ENCODE results near the gene MYBPC3.

MYBPC3 gene

DNA sequence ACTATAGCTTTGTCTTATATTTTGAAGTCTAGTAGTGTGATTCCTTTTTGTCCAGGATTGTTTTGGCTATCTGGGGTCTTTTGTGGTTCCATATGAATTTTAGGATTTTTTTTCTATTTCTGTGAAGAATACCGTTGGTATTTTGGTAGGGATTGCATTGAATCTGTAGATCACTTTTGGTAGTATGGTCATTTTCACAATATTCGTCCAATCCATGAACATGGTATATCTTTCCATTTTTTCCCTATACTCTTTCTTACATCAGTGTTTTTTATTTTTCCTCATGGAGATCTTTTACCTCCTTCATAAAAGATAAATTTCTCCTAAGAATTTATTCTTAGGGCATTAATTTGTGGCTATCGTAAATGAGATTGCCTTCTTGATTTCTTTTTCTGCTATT, 53.4 kb downstream of the MYBPC3 start:
- Mint-ChIP-seq H3K4me3 (no peak overlapping the region), H3K4me1 (no peaks in the 10 kb centered on the region), H3K36me3 (ENCODE audit: low read depth) (peaks cover 94% of the 10 kb centered on the region), H3K27ac (no peak overlapping the region), H3K27me3 (ENCODE audit: low read depth, poor library complexity) (no peaks in the 10 kb centered on the region), H3K9me3 (peaks cover 57% of the 10 kb centered on the region)
- TF ChIP-seq, protein P1, sequence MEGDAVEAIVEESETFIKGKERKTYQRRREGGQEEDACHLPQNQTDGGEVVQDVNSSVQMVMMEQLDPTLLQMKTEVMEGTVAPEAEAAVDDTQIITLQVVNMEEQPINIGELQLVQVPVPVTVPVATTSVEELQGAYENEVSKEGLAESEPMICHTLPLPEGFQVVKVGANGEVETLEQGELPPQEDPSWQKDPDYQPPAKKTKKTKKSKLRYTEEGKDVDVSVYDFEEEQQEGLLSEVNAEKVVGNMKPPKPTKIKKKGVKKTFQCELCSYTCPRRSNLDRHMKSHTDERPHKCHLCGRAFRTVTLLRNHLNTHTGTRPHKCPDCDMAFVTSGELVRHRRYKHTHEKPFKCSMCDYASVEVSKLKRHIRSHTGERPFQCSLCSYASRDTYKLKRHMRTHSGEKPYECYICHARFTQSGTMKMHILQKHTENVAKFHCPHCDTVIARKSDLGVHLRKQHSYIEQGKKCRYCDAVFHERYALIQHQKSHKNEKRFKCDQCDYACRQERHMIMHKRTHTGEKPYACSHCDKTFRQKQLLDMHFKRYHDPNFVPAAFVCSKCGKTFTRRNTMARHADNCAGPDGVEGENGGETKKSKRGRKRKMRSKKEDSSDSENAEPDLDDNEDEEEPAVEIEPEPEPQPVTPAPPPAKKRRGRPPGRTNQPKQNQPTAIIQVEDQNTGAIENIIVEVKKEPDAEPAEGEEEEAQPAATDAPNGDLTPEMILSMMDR (IDR thresholded peaks at IDR 0.05) = no peak
- no peak for DNase-seq

DNA sequence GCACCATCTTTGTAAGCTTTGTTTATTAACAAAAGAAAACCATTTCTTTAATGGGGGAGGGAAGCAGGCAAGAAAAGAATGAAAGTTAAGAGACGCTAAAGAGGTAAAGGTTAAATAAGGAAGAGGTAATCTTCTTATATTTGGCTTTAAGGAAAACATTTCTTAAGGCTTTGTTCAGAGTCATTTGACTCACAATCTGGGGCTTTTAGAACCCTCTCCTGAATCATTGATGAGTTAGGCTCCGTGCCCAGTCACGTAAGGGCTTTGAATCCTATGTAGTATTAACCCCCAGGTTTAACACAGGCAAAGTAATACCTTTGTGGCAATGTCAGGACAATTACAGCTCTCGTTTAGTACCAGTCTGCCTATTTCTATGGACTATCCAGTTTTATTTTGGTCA, 56.5 kb downstream of the MYBPC3 start:
- no peak for DNase-seq
- no peak overlapping the region for H3K27ac Mint-ChIP-seq
- TF ChIP-seq, protein P1 (IDR thresholded peaks at IDR 0.05) = no peak
- H3K9me3 Mint-ChIP-seq = peaks cover 28% of the 10 kb centered on the region
- H3K4me1 Mint-ChIP-seq = no peaks in the 10 kb centered on the region
- H3K4me3 Mint-ChIP-seq = no peak overlapping the region
- no peaks in the 10 kb centered on the region for H3K27me3 Mint-ChIP-seq (ENCODE audit: low read depth, poor library complexity)
- peaks cover 92% of the 10 kb centered on the region for H3K36me3 Mint-ChIP-seq (ENCODE audit: low read depth)

DNA sequence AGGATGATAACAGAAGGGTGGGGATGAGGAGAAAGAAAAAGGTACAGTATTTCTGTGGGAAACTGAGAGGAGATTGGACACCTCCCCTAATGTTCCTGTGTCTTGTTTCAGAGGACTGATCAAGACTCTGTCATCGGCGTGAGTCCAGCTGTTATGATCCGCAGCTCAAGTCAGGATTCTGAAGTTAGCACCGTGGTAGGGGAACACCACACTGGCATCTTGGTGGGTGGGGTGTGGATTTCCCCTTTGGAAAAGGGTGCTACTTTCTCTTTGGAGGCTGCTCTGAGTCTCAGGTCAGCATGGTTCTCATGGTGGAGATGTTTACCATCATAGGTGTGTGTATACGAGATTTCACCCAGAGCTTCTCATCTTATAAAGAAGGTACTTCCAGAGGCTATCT, 57.1 kb downstream of the MYBPC3 start:
- TF ChIP-seq, protein P1 (IDR thresholded peaks at IDR 0.05) = no peak
- Mint-ChIP-seq H3K27me3 (ENCODE audit: low read depth, poor library complexity) (no peaks in the 10 kb centered on the region), H3K27ac (no peak overlapping the region), H3K4me1 (no peaks in the 10 kb centered on the region), H3K36me3 (ENCODE audit: low read depth) (peaks cover 92% of the 10 kb centered on the region), H3K9me3 (peaks cover 23% of the 10 kb centered on the region), H3K4me3 (no peak overlapping the region)
- no peak for DNase-seq

DNA sequence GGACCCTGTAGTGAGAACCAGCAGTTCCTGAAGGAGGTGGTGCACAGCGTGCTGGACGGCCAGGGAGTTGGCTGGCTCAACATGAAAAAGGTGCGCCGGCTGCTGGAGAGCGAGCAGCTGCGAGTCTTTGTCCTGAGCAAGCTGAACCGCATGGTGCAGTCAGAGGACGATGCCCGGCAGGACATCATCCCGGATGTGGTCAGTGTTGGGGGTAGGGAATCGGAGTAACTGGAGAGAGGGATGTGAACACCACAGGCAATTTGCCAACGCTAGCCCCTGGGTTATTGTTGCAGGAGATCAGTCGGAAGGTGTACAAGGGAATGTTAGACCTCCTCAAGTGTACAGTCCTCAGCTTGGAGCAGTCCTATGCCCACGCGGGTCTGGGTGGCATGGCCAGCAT, 62.6 kb downstream of the MYBPC3 start:
- no peaks in the 10 kb centered on the region for H3K9me3 Mint-ChIP-seq
- H3K27me3 Mint-ChIP-seq (ENCODE audit: low read depth, poor library complexity) = peaks cover 2% of the 10 kb centered on the region
- TF ChIP-seq, protein P1 (IDR thresholded peaks at IDR 0.05) = no peak
- peaks cover 79% of the 10 kb centered on the region for H3K36me3 Mint-ChIP-seq (ENCODE audit: low read depth)
- H3K27ac Mint-ChIP-seq = no peak overlapping the region
- no peak overlapping the region for H3K4me3 Mint-ChIP-seq
- DNase-seq = no peak
- H3K4me1 Mint-ChIP-seq = no peaks in the 10 kb centered on the region

DNA sequence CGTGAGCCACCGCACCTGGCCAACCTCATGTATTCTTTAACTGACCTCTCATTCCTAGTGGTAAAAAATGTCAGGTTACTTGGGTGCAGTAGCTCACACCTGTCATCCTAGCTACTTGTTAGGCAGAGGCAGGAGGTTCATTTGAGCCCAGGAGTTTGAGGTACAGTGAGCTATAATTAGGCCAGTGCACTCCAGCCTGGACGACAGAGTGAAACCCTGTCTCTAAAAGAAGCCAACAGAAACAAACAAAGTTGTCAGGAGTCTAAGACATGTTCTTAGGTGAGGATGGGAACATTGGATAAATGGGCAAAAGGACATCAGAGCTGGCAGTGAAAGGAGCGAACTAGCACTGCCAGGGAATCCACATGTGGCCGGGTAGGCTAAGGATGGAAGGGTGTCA, 64.4 kb downstream of the MYBPC3 start:
- Mint-ChIP-seq H3K27me3 (ENCODE audit: low read depth, poor library complexity) (peaks cover 2% of the 10 kb centered on the region), H3K4me3 (no peak overlapping the region), H3K27ac (no peak overlapping the region), H3K36me3 (ENCODE audit: low read depth) (peaks cover 78% of the 10 kb centered on the region), H3K9me3 (no peaks in the 10 kb centered on the region), H3K4me1 (no peaks in the 10 kb centered on the region)
- no peak for DNase-seq
- TF ChIP-seq, protein P1 (IDR thresholded peaks at IDR 0.05) = no peak

DNA sequence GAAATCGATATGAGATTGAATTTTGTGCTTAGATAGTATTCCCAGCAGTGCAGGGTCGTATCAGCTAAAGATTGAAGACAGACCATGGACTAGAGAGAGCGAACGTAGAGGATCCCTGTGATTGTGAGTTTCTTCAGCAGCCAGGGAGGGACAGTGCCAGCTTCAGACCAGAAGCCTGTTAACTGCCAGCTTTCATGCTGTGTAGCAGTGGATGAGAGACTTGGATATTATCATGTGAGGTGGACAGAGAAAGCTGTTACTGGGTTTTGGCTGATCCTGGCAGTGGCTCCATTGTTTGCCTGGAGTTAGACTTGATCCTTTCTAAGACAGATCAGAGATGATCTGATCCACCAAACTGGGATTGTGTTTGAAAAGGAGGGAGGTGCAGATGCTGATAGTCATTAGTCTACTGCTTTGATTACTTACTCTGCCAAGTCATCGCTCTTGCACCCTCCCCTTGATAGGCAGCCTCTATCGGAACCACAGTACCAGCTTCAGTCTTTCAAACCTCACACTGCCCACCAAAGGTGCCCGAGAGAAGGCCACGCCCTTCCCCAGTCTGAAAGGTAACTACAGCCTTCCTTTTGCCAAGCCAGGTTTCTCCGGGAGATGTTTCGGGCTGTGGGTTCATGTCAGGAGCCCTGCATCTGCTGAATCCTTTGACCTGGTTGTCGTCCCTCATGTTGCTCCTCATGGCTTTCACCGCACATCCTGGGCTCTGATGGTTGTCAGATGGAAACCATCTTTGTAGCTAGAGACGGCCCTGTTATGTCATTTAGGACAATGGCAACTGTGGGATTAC, 66.3 kb downstream of the MYBPC3 start:
- no peak overlapping the region for H3K4me3 Mint-ChIP-seq
- TF ChIP-seq, protein P1 (IDR thresholded peaks at IDR 0.05) = no peak
- H3K27me3 Mint-ChIP-seq (ENCODE audit: low read depth, poor library complexity) = peaks cover 2% of the 10 kb centered on the region
- no peaks in the 10 kb centered on the region for H3K4me1 Mint-ChIP-seq
- no peak overlapping the region for H3K27ac Mint-ChIP-seq
- H3K36me3 Mint-ChIP-seq (ENCODE audit: low read depth) = peaks cover 66% of the 10 kb centered on the region
- no peaks in the 10 kb centered on the region for H3K9me3 Mint-ChIP-seq
- no peak for DNase-seq

Data from nephron progenitor cell (in vitro differentiated cells).